Endothelial cell (in vitro differentiated cells): ENCODE data around the gene TBC1D1. TPM values are rescaled to one million over a fixed set of nuclear protein-coding genes. Genes with fewer than 3 reads are reported as not detected.

ENCODE experiments used
- DNase-seq: peaks from one replicate; pipeline ENCODE4 v3.0.0; 2021; ENCODE audit warnings: low spot score
- H3K27ac Mint-ChIP-seq: one replicate; pipeline ENCODE4 v1.8.0; 2021; ENCODE audit warnings: mixed read lengths, inconsistent platforms; ENCODE audit not compliant: unreplicated experiment
- H3K27me3 Mint-ChIP-seq: one replicate; pipeline ENCODE4 v1.8.0; 2021; ENCODE audit warnings: mild to moderate bottlenecking, moderate library complexity, mixed read lengths, inconsistent platforms; ENCODE audit not compliant: unreplicated experiment
- H3K36me3 Mint-ChIP-seq: one replicate; pipeline ENCODE4 v1.8.0; 2021; ENCODE audit warnings: mild to moderate bottlenecking, low read depth, mixed read lengths, inconsistent platforms; ENCODE audit not compliant: unreplicated experiment
- H3K4me1 Mint-ChIP-seq: one replicate; pipeline ENCODE4 v1.8.0; 2021; ENCODE audit warnings: mild to moderate bottlenecking, mixed read lengths, inconsistent platforms; ENCODE audit not compliant: unreplicated experiment
- H3K4me3 Mint-ChIP-seq: one replicate; pipeline ENCODE4 v1.8.0; 2021; ENCODE audit warnings: mild to moderate bottlenecking, mixed read lengths, inconsistent platforms; ENCODE audit not compliant: unreplicated experiment
- H3K9me3 Mint-ChIP-seq: one replicate; pipeline ENCODE4 v1.8.0; 2021; ENCODE audit warnings: mixed read lengths, inconsistent platforms; ENCODE audit not compliant: unreplicated experiment
- CTCF ChIP-seq: fragments of 200-600 bp; sonication (generic); IDR thresholded peaks from one replicate; pipeline ENCODE4 v1.5.0; 2021; ENCODE audit warnings: antibody characterized with exemption; ENCODE audit not compliant: unreplicated experiment
- total RNA-seq: library from RNA; stranded (reverse); fragmentation: NEBNext Ultra II Directional; extraction: Animal tissue kit (Norgen Biotek cat#: 25700); gene quantifications from one replicate; pipeline ENCODE4 v1.2.1, GENCODE V29; 2021; ENCODE audit not compliant: unreplicated experiment

The TBC1D1 gene
- total RNA-seq, 1 donor from 2014 or later, result 139 TPM

- no peaks in the 10 kb centered on the region for H3K36me3 Mint-ChIP-seq
- no peak for DNase-seq
- no peak overlapping the region for H3K4me3 Mint-ChIP-seq
- no peaks in the 10 kb centered on the region for H3K9me3 Mint-ChIP-seq
- H3K27me3 Mint-ChIP-seq, result peaks cover 5% of the 10 kb centered on the region
- H3K27ac Mint-ChIP-seq, result no peak overlapping the region
- peaks cover 4% of the 10 kb centered on the region for H3K4me1 Mint-ChIP-seq
- TF ChIP-seq CTCF, result no peak
Observed at GRCh38 chr4:37876156-37876555, 14.7 kb upstream of the TBC1D1 start.

- no peaks in the 10 kb centered on the region for H3K9me3 Mint-ChIP-seq
- no peak for TF ChIP-seq CTCF
Observed at GRCh38 chr4:37879365-37879764, 11.5 kb upstream of the TBC1D1 start.

GRCh38 chr4:37881811-37882210 is 9.1 kb upstream of the TBC1D1 start:
- Mint-ChIP-seq H3K4me1 (peaks cover 4% of the 10 kb centered on the region), H3K27me3 (peaks cover 4% of the 10 kb centered on the region), H3K9me3 (no peaks in the 10 kb centered on the region), H3K27ac (no peak overlapping the region), H3K36me3 (no peaks in the 10 kb centered on the region), H3K4me3 (no peak overlapping the region)
- no peak for TF ChIP-seq CTCF
- no peak for DNase-seq

More at GRCh38 chr4:37879365-37879764, 11.5 kb upstream of the TBC1D1 start:
- Mint-ChIP-seq H3K27ac (no peak overlapping the region), H3K4me1 (peaks cover 4% of the 10 kb centered on the region), H3K27me3 (peaks cover 5% of the 10 kb centered on the region), H3K36me3 (no peaks in the 10 kb centered on the region), H3K4me3 (no peak overlapping the region)
- DNase-seq, result no peak

GRCh38 chr4:37882665-37883296 is 8.1 kb upstream of the TBC1D1 start:
- H3K4me1 Mint-ChIP-seq, result peaks cover 4% of the 10 kb centered on the region
- H3K27me3 Mint-ChIP-seq, result peaks cover 4% of the 10 kb centered on the region
- H3K36me3 Mint-ChIP-seq, result no peaks in the 10 kb centered on the region
- no peaks in the 10 kb centered on the region for H3K9me3 Mint-ChIP-seq
- no peak for TF ChIP-seq CTCF
- H3K4me3 Mint-ChIP-seq, result no peak overlapping the region
- no peak for DNase-seq
- H3K27ac Mint-ChIP-seq, result no peak overlapping the region

- H3K27me3 Mint-ChIP-seq, result peaks cover 11% of the 10 kb centered on the region
- no peak overlapping the region for H3K27ac Mint-ChIP-seq
- H3K4me1 Mint-ChIP-seq, result no peaks in the 10 kb centered on the region
- TF ChIP-seq CTCF, result no peak
- no peaks in the 10 kb centered on the region for H3K36me3 Mint-ChIP-seq
- no peaks in the 10 kb centered on the region for H3K9me3 Mint-ChIP-seq
- no peak for DNase-seq
- no peak overlapping the region for H3K4me3 Mint-ChIP-seq
Observed at GRCh38 chr4:37884855-37885487, 5.9 kb upstream of the TBC1D1 start.
